HG03175 (cell line): ENCODE data around the gene NMRAL1.

Experiments used
- ATAC-seq: cut with Tn5 transposase; IDR thresholded peaks from one replicate; pipeline ENCODE4 v1.9.1; 2021; ENCODE audit warnings: mild to moderate bottlenecking, moderate library complexity; ENCODE audit not compliant: unreplicated experiment

The NMRAL1 gene

GRCh38 chr16:4474192-4474961, at the start of gene NMRAL1:
NMRAL1 (minus strand) TSS chr16:4474625; CDS start chr16:4474132, 493 bp downstream.
- peak; percentile 53 for ATAC-seq

GRCh38 chr16:4523686-4524085, 49.3 kb upstream of the NMRAL1 start:
- ATAC-seq = no peak

GRCh38 chr16:4522051-4522581, 47.7 kb upstream of the NMRAL1 start:
- ATAC-seq = no peak

GRCh38 chr16:4520913-4521312, 46.5 kb upstream of the NMRAL1 start:
- ATAC-seq = no peak

- no peak for ATAC-seq
Observed at GRCh38 chr16:4519274-4520058, 45.0 kb upstream of the NMRAL1 start.

GRCh38 chr16:4517812-4518680, 43.6 kb upstream of the NMRAL1 start:
- ATAC-seq = no peak

GRCh38 chr16:4515611-4516233, 41.3 kb upstream of the NMRAL1 start:
- peak; percentile 57 for ATAC-seq

GRCh38 chr16:4514606-4515005, 40.2 kb upstream of the NMRAL1 start:
- no peak for ATAC-seq

- no peak for ATAC-seq
Observed at GRCh38 chr16:4513881-4514280, 39.5 kb upstream of the NMRAL1 start.

GRCh38 chr16:4513086-4513860, 38.8 kb upstream of the NMRAL1 start:
- ATAC-seq = no peak

- ATAC-seq = no peak
Observed at GRCh38 chr16:4512473-4512872, 38.0 kb upstream of the NMRAL1 start.

- ATAC-seq = no peak
Observed at GRCh38 chr16:4511441-4512082, 37.1 kb upstream of the NMRAL1 start.

GRCh38 chr16:4510747-4511426, 36.5 kb upstream of the NMRAL1 start:
- ATAC-seq = no peak

- ATAC-seq = no peak
Observed at GRCh38 chr16:4510131-4510530, 35.7 kb upstream of the NMRAL1 start.

- no peak for ATAC-seq
Observed at GRCh38 chr16:4509420-4509819, 35.0 kb upstream of the NMRAL1 start.

GRCh38 chr16:4508806-4509205, 34.4 kb upstream of the NMRAL1 start:
- no peak for ATAC-seq

GRCh38 chr16:4507588-4508345, 33.3 kb upstream of the NMRAL1 start:
- ATAC-seq = no peak

- peak; percentile 48 for ATAC-seq
Observed at GRCh38 chr16:4506450-4506849, 32.0 kb upstream of the NMRAL1 start.
